AG04450 (cell line): ENCODE results near the gene ZP1. TPM values are rescaled to one million over a fixed set of nuclear protein-coding genes. Genes with fewer than 3 reads are reported as not detected.

ENCODE experiments used
- CTCF ChIA-PET: fragments of 300-600, 350-600 bp; formaldehyde crosslinking; extraction: SDS; loops from one replicate; lab custom pipeline; 2022; ENCODE audit warnings: antibody characterized with exemption, inconsistent platforms; lab: Charles Lee
- POLR2A ChIA-PET: fragments of 350-600 bp; formaldehyde crosslinking; extraction: SDS; loops from one replicate; lab custom pipeline; 2021; ENCODE audit warnings: antibody characterized with exemption, inconsistent platforms; lab: Yijun Ruan, JAX
- DNase-seq: peaks from one replicate; pipeline ENCODE4 v3.0.0-alpha.2; 2011; ENCODE audit warnings: low read depth, low spot score
- H3K27ac ChIP-seq: one replicate; pipeline ENCODE4 v1.5.1; 2012; ENCODE audit warnings: low read depth, low read length, control low read depth
- H3K27me3 ChIP-seq: one replicate; pipeline ENCODE4 v1.6.0; 2012; ENCODE audit warnings: low read length; ENCODE audit not compliant: control insufficient read depth, insufficient read depth
- H3K4me3 ChIP-seq: 2 replicates; pipeline ENCODE4 v1.5.1; 2011; ENCODE audit warnings: mild to moderate bottlenecking, low read depth, low read length, control low read depth
- H3K9me3 ChIP-seq: 2 replicates; pipeline ENCODE4 v1.5.1; 2012; ENCODE audit warnings: low read length; ENCODE audit not compliant: control insufficient read depth, insufficient read depth
- polyA plus RNA-seq: library from polyadenylated mRNA; depleted of rRNA; stranded (reverse); fragments of >200 nt; gene quantifications from 2 replicates; pipeline ENCODE4 v1.2.3, GENCODE V29; 2011
- TF ChIP-seq, protein P1 (sequence below): IDR thresholded peaks from 2 replicates; pipeline ENCODE4 v1.5.1; 2011; ENCODE audit warnings: low read depth, low read length, control low read depth, inconsistent platforms

Gene ZP1
- polyA plus RNA-seq, 1 experiment = 0.48 TPM

DNA sequence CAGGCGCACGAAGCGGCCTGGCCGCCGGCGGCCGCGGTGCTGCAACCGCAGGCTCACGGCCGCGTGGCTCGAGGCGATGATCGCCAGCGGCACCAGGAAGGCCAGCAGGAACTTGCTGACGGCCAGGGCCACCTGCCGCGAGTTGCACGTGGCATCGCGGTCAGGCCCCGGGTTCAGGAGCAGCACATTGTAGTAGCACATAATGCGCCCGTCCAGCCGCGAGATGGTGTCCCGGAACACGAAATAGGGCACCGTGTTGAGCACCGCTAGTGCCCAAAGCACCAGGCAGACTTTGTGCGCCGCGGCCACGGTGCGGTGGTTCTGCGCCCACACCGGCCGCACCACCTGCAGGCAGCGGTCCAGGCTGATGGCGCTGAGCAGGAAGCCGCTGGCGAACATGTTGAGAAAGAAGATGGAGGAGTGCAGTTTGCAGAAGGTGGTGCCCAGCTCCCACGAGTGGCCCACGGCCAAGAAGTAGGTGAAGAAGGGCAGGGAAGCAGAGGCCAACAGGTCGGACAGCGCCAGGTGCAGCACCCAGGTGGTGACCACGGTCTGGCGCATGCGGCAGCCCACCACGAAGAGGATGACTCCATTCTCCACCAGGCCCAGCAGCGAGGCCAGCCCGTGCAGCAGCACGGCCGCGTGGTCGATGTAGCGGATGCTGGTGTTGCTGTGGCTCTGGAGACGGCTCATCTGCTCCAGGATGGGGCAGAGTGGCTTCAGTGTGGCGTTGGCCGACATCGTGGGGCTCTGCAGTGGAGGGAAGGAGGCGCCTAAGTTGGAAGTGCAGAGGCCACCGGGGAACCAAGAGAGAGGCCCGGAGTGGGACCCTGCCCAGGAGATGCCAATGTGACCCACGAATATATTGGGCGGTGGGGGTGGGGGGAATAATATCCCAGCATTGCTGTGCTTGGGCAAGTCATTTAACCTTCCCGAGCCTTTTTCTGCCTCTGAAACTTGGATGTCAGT lies 14.1 kb upstream of the ZP1 start:
- peaks cover 5% of the 10 kb centered on the region for H3K27me3 ChIP-seq

DNA sequence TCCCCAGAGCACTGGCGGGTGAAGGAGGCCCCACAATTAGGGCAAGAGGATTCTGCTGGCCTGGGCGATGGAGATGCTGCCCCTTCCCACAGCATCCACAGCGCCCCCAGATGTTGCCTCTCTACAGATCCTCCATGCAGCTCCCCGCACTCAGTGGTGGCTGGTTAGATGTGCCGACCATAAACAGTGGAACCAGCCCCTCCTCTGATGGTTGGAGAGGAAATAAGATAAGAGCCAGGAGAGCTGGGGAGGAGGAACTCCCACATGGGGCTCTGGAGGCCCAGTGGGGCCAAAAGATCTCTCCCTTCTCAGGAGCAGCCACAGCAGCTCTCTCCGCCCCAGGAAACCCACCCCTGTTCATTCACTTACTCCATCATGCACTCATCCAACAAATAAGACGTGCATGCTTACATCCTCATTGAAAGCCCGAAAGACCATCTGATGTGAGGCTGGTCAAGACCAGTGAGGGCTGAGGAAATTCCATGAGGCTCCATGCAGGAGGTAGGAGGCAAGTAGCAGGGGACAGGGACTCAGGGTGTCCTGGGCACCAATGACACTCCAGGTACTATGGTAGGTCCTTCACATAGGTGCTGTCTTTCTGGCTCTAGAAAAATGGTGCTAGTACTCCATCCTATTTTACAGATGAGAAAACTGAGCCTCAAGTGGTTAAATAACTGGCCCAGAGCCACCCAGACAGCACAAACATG lies 13.0 kb upstream of the ZP1 start:
- CTCF ChIA-PET = interaction anchor here (2.0 kb wide), 1 partner anchor 23 kb away, joined by 10 read pairs; no protein-coding TSS in a partner anchor
- POLR2A ChIA-PET = interaction anchor here (0.8 kb wide), 1 partner anchor 23 kb away, joined by 3 read pairs; no protein-coding TSS in a partner anchor
- peaks cover 5% of the 10 kb centered on the region for H3K27me3 ChIP-seq
- H3K4me3 ChIP-seq = no peak overlapping the region
- no peak overlapping the region for H3K27ac ChIP-seq
- peaks cover 3% of the 10 kb centered on the region; the same call in 1 of the 2 replicates for H3K9me3 ChIP-seq
- no peak for DNase-seq
- TF ChIP-seq, protein P1, sequence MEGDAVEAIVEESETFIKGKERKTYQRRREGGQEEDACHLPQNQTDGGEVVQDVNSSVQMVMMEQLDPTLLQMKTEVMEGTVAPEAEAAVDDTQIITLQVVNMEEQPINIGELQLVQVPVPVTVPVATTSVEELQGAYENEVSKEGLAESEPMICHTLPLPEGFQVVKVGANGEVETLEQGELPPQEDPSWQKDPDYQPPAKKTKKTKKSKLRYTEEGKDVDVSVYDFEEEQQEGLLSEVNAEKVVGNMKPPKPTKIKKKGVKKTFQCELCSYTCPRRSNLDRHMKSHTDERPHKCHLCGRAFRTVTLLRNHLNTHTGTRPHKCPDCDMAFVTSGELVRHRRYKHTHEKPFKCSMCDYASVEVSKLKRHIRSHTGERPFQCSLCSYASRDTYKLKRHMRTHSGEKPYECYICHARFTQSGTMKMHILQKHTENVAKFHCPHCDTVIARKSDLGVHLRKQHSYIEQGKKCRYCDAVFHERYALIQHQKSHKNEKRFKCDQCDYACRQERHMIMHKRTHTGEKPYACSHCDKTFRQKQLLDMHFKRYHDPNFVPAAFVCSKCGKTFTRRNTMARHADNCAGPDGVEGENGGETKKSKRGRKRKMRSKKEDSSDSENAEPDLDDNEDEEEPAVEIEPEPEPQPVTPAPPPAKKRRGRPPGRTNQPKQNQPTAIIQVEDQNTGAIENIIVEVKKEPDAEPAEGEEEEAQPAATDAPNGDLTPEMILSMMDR = no peak

More for the DNA sequence above, 14.1 kb upstream of the ZP1 start:
- no peak for DNase-seq
- Histone ChIP-seq H3K4me3 (no peak overlapping the region), H3K27ac (no peak overlapping the region), H3K9me3 (peaks cover 3% of the 10 kb centered on the region; the same call in 1 of the 2 replicates)
- POLR2A ChIA-PET = no interaction called here
- TF ChIP-seq, protein P1 = no peak
- CTCF ChIA-PET = no interaction called here

DNA sequence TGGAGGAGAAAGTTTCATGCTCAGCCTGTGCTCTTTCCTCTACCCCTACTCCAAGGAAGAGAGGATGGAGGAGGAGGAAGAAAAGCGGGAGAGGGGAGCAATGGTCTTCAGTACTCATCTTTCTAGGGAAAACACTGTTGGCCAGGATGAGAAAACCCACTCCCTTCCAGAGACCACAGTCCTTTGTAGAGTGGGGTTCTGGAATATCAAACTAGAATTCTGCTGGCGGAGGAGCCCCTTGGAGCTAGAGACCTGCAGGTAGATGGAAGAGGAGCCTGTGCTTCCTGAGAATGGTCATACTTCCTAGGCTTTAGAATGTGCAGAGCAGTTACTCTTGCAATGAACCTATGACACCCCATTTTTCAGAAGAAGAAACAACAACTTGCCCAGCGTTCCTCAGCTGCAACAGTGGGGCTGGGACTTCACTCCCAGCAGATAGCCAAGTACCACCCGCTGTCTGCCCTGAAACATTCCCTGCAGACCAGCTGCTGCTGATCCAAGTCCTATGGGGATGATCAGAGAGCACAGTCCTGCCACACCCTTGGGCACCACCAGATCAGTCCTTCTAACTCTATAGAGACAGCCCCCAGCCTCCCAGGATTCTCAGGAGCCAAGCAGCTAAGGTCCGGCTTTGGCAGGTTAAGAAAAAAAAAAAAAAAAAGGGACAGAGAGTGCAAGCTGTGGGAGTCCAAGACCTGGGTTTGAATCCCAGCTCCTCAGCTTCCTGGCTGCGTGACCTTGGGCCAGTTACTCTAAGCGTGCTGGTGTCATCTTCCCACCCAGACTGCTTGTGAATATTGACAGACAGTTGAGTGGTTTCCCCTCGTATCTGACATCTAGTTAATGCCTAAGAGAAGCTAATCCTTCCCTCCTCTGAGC lies 12.3 kb upstream of the ZP1 start:
- Histone ChIP-seq H3K9me3 (peaks cover 3% of the 10 kb centered on the region; the same call in 1 of the 2 replicates), H3K27ac (no peak overlapping the region), H3K4me3 (no peak overlapping the region), H3K27me3 (peaks cover 5% of the 10 kb centered on the region)
- ChIA-PET POLR2A (interaction anchor here (0.6 to 0.8 kb wide), 2 partner anchors 13 to 24 kb away, joined by 3 read pairs; no protein-coding TSS in a partner anchor), CTCF (interaction anchor here (0.9 to 2.1 kb wide), 4 partner anchors 13 to 44 kb away, joined by 5 to 14 read pairs (median 9); no protein-coding TSS in a partner anchor)
- no peak for DNase-seq
- TF ChIP-seq, protein P1 = no peak

DNA sequence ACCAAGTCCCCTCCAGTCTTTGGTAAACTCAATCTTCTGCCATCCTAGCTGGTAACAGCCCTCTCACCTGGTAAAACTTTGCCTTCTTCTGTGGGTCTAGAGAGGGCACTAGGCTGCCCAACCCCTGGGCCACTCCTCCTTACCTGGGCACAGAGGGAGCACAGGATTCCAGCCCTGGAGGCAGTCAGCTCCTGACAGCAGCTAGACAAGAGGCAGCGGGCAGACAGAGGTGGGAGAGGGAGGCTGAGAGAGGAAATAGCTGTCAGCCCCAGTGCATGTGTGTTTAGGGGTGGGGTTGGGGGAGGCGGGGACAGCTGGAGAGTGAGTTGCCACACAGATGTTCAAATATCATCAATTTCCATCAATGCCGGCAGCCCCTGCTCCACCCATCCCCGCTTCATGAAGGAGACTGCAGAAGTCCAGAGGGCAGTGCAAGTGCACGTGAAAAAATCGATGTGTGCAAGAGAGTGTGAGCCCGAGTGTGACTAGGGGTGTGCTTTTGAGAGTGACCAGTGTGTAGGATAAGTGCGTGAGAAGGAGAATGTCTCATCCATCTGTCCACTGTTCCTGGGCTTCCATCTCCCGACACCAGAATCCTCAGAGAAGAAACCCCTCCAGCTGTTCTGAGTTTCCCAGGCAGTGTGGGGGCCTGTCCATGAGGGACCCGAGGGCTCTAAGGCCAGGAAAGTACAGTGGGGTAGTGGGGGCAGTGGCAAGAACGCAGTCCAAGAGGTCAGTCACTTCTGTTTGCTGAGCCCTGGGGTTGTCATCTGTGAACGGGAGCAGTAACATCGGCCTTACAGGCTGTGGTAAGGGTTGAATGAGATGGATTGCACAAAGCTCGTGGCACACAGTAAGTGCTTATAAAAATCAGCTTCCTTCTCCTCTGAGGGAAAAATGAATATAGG lies 11.4 kb upstream of the ZP1 start, which contains the start of gene PTGDR2:
Gene PTGDR2, minus strand, starts transcription at position 225 of the 908 bp plus-strand sequence. CDS start 2,228 bp downstream, outside the sequence.
- no peak for DNase-seq
- Histone ChIP-seq H3K27ac (no peak within 1 kb of the TSS), H3K27me3 (peaks cover 5% of the 10 kb centered on the region), H3K9me3 (peaks cover 3% of the 10 kb centered on the region; the same call in 1 of the 2 replicates), H3K4me3 (no peak within 1 kb of the TSS)
- TF ChIP-seq, protein P1 = no peak
- CTCF ChIA-PET = interaction anchor here (0.9 to 2.1 kb wide), 5 partner anchors 12 to 43 kb away, joined by 3 to 14 read pairs (median 8); no protein-coding TSS in a partner anchor
- POLR2A ChIA-PET = interaction anchor here (0.6 kb wide), 1 partner anchor 12 kb away, joined by 3 read pairs; no protein-coding TSS in a partner anchor
